NCI-H2227 (cell line): ENCODE measurements around the gene LRRC27.

Source experiments
- DNase-seq: peaks from one replicate; lab custom pipeline; 2025; ENCODE audit not compliant: unreplicated experiment; lab: John Stamatoyannopoulos, UW

The LRRC27 gene

GRCh38 chr10:132421847-132422751, 90.1 kb downstream of the LRRC27 start:
- DNase-seq, result no peak

GRCh38 chr10:132422903-132423825, 91.2 kb downstream of the LRRC27 start:
- no peak for DNase-seq

DNA sequence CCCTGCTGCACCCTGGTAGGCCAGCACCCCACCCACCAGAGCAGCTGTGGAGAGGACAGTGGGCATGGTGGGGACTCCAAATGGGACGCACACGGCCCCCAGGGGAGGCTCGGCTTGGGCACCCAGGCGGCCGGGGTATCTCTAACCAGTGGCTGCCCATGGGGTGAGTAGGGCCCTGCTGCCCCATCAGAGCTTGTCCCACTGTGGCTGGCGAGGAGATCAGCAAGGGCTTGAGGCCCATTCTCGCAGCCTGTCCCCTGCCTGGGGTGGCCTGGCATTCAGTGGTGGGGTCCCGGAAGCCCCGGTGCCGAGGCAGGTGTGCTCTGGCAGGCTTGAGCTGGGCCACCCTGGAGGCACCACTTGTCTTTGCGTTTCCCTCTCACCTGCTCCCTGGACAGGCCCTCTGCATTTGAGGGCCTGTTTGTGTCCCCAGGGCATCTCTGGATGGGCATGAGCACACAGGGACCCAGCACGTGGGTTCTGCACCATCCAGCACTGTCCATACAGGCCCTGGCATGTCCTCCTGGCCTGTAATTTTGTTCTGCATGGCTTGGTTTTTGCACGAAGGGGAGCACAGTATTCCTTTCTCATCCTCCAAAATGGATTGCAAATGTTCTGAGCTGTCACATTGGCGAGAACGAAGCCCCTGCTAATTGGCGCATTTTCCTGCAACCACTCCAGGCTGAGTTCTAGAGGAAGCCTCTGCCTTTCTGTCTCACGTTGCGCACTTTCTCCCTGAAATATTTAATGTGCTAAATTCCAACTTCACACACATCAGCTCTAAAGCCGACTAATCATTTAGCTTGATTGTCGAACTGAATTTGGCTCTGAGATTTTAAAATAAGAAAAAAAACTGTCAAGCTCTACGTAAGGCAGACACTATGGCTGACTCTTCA, 92.2 kb downstream of the LRRC27 start:
- DNase-seq, result no peak

- no peak for DNase-seq
These were observed 93.2 kb downstream of the LRRC27 start for GRCh38 chr10:132425029-132425756.

DNA sequence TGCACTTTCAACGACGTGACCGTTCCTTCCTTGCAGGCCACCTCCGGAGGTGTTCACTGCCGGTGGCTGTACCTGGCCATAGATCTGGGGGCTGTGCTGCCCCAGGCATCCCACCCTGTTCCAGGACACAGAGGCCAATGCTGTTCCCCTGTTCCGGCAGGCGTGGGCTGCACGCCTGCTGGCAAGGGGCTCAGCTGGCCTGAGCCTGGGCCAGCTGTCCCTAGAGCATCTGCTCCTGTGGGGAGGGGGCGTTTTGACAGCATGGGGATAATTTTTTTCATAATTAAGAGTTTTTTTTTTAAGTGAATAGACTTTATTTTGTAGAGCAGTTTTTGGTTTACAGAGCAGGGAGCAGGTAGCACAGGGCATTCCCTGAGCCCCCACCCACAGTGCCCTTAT, 93.8 kb downstream of the LRRC27 start:
- DNase-seq, result no peak

GRCh38 chr10:132427006-132427771, 95.2 kb downstream of the LRRC27 start:
- no peak for DNase-seq

- DNase-seq, result no peak
These were observed 96.0 kb downstream of the LRRC27 start for GRCh38 chr10:132427939-132428367.

DNA sequence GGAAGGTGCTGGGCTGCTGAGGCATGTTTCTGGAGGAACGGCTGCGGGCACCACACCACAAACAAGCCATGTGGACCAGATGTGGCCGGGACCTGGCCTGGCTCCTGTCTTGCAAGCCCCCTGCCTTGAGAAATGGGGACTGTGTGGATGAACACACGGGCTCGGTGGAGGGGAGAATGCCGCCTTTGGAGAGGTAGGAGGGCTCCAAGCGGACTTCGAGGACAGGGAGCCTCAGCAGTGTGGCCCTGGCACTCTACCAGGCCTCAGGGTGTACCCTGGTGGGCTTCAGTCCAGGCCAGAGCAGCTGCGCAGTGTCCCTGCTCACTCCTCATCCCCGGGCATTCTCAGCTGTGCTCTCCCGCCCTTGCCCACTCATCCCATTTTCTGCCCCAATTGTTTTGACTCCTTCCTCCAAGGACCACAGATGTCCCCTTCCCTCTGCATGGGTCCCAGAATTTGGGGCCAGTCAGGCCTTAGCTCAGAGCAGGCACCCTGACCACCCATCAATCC, 96.5 kb downstream of the LRRC27 start:
- DNase-seq, result no peak
